Loucy (cell line): ENCODE results near the gene FAM131B.

Source experiments
- CTCF ChIP-seq: fragments of 200-600 bp; sonication (generic); conservative IDR thresholded peaks from 2 replicates; pipeline ENCODE4 v1.5.1; 2014; ENCODE audit warnings: mild to moderate bottlenecking, antibody characterized with exemption, low read length
- EZH2phosphoT487 ChIP-seq: fragments of 200-600 bp; IDR thresholded peaks from 2 replicates; pipeline ENCODE4 v1.6.1; 2018; ENCODE audit warnings: antibody characterized with exemption, mild to moderate bottlenecking, moderate library complexity, borderline replicate concordance

- TF ChIP-seq CTCF: no peak
- no peak for TF ChIP-seq EZH2phosphoT487
Measured at GRCh38 chr7:143399151-143399550, 36.6 kb upstream of the FAM131B start.
